Cardiac fibroblast (primary cell): ENCODE measurements around the gene AARS2.

ENCODE experiments used
- DNase-seq, 2 donors: peaks; one replicate each; pipeline versions ENCODE4 v3.0.0 to v3.0.0-alpha.2; 2010; ENCODE audit warnings: low read depth in 2 of 2
- H3K4me3 ChIP-seq, 2 donors: replicated peaks in 1 of 2; 1 replicate in 1 of 2; 2 replicates in 1 of 2; pipeline ENCODE4 v1.5.1; 2011; ENCODE audit warnings: low read depth in 2 of 2, low read length in 2 of 2, mild to moderate bottlenecking in 2 of 2, moderate library complexity in 1 of 2
- TF ChIP-seq, protein P1 (sequence below): IDR thresholded peaks from one replicate; pipeline ENCODE4 v1.5.1; 2011; ENCODE audit warnings: low read depth, mild to moderate bottlenecking, low read length, inconsistent platforms

The AARS2 gene

DNA sequence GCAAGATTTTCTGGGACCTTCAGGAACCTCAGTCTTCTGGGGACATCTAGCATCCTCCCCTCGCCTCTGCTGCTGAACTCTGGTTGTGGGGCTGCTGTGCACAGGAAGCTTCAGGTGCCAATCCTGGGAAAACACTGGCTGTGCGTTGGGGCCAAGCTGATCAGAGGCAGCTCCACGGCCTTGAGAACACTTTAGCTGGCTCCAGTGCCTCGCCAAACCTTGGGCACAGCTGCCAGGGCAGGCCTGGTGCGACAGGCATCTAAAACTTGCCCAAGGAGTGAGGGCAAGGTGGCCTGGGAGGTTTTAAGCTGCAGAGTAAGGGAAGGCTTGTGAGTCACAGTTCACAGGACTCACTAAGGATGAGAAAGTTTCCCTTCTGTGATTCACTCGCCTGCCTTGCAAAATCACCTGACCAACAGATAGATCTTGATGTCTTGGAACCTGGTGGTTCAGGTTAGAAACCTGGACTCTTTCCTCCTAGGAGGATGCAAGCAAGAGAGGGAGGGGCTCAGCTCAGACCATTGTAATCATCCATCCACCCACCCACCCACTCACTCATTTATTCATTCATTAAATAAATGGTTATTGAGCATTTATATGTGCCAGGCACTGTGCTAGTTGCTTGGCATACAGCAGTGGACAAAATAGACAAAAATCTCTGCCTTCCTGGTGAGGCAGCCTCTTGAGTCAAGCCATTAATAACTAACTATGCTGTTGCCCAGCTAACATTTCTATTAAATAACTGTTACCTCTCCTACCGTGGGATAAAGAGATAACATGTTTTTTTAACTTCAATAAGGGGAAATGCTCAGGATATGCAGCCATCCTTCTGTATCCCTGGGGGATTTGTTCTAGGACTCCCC is 26.8 kb upstream of the AARS2 start:
- TF ChIP-seq, protein P1, sequence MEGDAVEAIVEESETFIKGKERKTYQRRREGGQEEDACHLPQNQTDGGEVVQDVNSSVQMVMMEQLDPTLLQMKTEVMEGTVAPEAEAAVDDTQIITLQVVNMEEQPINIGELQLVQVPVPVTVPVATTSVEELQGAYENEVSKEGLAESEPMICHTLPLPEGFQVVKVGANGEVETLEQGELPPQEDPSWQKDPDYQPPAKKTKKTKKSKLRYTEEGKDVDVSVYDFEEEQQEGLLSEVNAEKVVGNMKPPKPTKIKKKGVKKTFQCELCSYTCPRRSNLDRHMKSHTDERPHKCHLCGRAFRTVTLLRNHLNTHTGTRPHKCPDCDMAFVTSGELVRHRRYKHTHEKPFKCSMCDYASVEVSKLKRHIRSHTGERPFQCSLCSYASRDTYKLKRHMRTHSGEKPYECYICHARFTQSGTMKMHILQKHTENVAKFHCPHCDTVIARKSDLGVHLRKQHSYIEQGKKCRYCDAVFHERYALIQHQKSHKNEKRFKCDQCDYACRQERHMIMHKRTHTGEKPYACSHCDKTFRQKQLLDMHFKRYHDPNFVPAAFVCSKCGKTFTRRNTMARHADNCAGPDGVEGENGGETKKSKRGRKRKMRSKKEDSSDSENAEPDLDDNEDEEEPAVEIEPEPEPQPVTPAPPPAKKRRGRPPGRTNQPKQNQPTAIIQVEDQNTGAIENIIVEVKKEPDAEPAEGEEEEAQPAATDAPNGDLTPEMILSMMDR = no peak
- peak in 1 of 2 donors; percentile 75 for DNase-seq
- H3K4me3 ChIP-seq = no peak overlapping the region

DNA sequence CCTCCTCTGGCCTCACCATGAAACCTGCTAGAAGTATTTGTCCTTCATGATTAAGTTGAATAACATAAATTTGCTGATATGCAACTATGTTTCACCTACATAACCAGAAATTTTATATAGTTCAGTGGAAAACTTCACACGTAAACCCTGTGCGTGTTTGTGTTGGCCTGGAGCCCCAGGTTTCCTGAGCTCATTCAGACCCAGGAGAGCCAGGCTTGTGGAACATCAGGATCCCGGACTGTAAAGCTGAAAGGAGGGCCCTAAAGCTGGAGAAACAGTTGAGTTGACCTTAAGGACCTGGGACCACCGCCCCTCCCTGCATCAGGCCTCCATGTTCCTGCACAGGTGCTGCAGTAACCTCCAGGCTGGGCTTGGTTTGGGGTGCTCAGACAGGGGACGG is 26.2 kb upstream of the AARS2 start:
- TF ChIP-seq, protein P1 = no peak
- no peak overlapping the region for H3K4me3 ChIP-seq
- no peak for DNase-seq

DNA sequence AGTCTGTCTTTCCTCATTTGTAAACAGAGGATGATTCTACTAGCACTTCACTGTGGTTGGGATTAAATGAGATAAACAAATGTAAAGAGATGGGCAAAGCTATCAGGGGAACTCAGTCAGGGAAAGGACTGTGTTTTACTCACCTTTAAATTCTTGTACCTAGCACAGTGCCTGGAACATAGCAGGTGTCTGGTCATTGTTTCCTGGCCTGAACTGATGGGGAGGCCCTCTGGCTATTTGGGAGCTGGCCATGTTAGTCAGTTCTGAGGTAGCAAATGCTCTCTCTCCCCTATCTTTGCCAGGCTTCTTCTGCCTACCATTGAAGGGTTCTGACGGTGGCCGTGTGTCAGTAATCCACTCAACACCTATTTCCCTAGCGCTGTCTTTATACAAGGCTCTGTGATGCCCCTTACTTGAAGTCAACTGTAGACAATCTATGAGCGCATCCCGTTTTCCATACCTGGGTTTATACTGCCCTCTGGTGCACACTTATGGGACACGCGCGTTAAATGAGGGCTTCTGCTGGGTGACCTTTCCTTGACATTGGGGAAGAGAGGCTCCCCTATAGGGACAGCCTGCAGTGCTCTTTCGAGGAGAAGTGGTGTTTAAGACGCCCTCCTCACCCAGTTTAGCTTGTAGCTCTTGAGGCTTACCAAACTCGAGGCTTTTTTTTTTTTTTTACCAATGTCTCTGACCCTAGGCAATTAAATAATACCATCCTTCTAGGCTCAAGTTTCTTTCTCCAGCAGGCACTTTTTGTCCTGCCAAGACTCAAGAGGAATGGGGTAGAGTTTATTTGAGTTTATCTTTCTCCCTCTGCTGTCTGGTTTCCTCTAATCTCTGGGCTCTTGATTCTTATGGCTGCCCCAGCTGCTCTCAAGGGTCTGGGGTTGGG is 25.3 kb upstream of the AARS2 start:
- DNase-seq = peak; percentile 67 to 74
- H3K4me3 ChIP-seq = no peak overlapping the region

DNA sequence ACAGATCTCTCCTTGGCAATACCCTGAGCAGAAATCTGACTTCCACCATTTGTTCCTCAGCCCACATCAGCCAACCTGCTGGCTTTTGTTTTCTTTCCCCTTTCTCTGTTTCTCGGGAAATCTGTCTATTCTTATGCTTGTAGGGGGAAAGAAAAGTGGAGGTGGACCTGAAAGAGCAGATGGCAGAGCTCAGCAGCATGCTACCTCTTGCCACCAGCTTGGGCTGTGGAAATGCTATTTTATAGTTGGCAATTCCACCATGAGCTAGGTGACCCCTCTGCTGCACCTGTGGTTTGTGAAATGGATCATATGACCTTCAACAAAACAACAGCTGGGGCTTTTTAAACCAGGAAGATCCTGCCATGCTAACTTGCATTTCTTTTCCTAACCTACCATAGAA is 22.5 kb upstream of the AARS2 start:
- TF ChIP-seq, protein P1 = no peak
- no peak overlapping the region for H3K4me3 ChIP-seq
- DNase-seq = no peak

More for the DNA sequence above, 25.3 kb upstream of the AARS2 start:
- TF ChIP-seq, protein P1 = peak; percentile 77

DNA sequence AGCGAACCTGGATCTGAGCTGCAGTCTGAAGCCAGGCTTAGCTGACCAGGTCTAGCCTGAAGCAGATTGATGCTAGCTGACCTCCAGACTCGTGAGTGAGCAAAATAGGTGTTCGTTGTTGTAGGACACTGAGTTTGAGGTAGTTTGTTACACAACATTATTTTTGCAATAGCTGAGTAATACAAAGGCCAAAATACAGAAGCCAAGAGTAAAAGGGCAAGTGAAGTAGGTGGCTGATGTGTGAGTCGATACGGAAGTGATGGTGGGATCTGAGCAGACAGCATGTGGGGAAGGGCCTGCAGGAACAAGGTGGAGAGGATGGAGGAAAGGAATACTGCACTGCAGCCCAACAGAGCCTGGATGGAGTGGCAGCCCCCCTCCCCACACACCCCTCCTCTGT is 20.8 kb upstream of the AARS2 start:
- TF ChIP-seq, protein P1 = no peak
- no peak overlapping the region for H3K4me3 ChIP-seq
- DNase-seq = no peak

DNA sequence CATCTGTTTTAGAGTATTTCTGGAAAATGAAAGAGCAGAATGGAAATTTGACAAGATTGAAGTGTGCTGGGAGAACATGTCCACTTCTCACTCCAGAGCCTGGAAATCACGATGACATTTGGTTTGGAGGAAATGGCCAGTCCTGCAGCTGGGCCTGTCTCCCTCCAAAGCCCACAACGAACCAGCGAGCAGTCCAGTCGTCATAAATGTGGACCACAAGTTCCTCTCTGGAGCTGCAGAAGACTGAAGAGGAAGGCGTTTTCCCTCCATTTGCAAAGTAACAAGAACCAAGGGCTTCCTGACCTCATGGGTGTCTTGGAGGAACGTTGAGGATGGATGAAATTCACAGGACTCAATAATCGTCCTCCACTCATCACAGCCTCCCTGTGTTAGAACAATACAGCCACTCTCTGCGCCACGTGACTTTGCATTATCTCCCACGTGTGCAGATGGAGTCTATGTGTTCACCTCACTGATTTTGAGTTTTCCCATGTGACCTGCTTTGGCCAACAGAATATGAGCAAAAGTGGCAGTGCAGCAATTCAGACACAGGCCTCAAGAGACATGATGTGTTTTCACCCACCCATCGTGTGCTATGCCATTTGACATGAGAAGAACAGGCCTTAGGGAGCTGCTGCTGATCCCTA is 20.2 kb upstream of the AARS2 start:
- DNase-seq = no peak
- TF ChIP-seq, protein P1 = no peak
- no peak overlapping the region for H3K4me3 ChIP-seq
